HG03521 (cell line): Measurements from ENCODE around the gene APOM.

ENCODE experiments used
- ATAC-seq: cut with Tn5 transposase; IDR thresholded peaks from one replicate; pipeline ENCODE4 v1.9.1; 2021; ENCODE audit warnings: mild to moderate bottlenecking, moderate library complexity; ENCODE audit not compliant: unreplicated experiment

APOM gene

GRCh38 chr6:31630177-31630934 is 25.3 kb upstream of the APOM start:
- ATAC-seq: no peak

GRCh38 chr6:31631209-31631608 is 24.5 kb upstream of the APOM start:
- no peak for ATAC-seq

GRCh38 chr6:31631681-31632278 is 23.9 kb upstream of the APOM start:
- no peak for ATAC-seq

- ATAC-seq: no peak
These were observed 23.3 kb upstream of the APOM start for GRCh38 chr6:31632279-31632946.

GRCh38 chr6:31633447-31633846 is 22.2 kb upstream of the APOM start:
- no peak for ATAC-seq

- ATAC-seq: no peak
These were observed 21.6 kb upstream of the APOM start for GRCh38 chr6:31634131-31634530.

GRCh38 chr6:31634969-31635575 is 20.6 kb upstream of the APOM start:
- ATAC-seq: no peak

- no peak for ATAC-seq
These were observed 18.7 kb upstream of the APOM start for GRCh38 chr6:31636698-31637596.

GRCh38 chr6:31639043-31639442 is 16.7 kb upstream of the APOM start:
- ATAC-seq: no peak

- no peak for ATAC-seq
These were observed 16.2 kb upstream of the APOM start for GRCh38 chr6:31639449-31639861.

GRCh38 chr6:31640612-31641011 is 15.1 kb upstream of the APOM start:
- ATAC-seq: no peak

- ATAC-seq: no peak
These were observed 14.3 kb upstream of the APOM start for GRCh38 chr6:31641370-31641769.

GRCh38 chr6:31642798-31643570 is 12.7 kb upstream of the APOM start:
- ATAC-seq: no peak

GRCh38 chr6:31643818-31644454 is 11.8 kb upstream of the APOM start:
- no peak for ATAC-seq

GRCh38 chr6:31645325-31645724 is 10.4 kb upstream of the APOM start:
- no peak for ATAC-seq

GRCh38 chr6:31651602-31652191 is 4.0 kb upstream of the APOM start:
- peak; percentile 8 for ATAC-seq

GRCh38 chr6:31652925-31653724 is 2.6 kb upstream of the APOM start:
- ATAC-seq: peak; percentile 51
